ENCODE measurements around the gene GIPC3. TPM values are rescaled to one million over a fixed set of nuclear protein-coding genes. Genes with fewer than 3 reads are reported as not detected.

The GIPC3 gene
- total RNA-seq, 1 donor from 2014 or later, result 0.37 TPM

- peaks cover 1% of the 10 kb centered on the region for H3K36me3 Mint-ChIP-seq (ENCODE audit: low read depth)
- H3K4me1 Mint-ChIP-seq, result peaks cover 7% of the 10 kb centered on the region
- H3K9me3 Mint-ChIP-seq, result no peaks in the 10 kb centered on the region
- H3K27me3 Mint-ChIP-seq, result no peaks in the 10 kb centered on the region
- no peak overlapping the region for H3K27ac Mint-ChIP-seq
- H3K4me3 Mint-ChIP-seq, result no peak overlapping the region
- no peak for DNase-seq
- intact Hi-C loops (cut with micrococcal nuclease), result no loop called here
Observed at GRCh38 chr19:3631053-3631861, 46.0 kb downstream of the GIPC3 start.

- no peaks in the 10 kb centered on the region for H3K9me3 Mint-ChIP-seq
- no peak overlapping the region for H3K27ac Mint-ChIP-seq
- no peak for DNase-seq
- intact Hi-C loops (cut with micrococcal nuclease), result no loop called here
- H3K4me3 Mint-ChIP-seq, result no peak overlapping the region
- peaks cover under 1% of the 10 kb centered on the region for H3K4me1 Mint-ChIP-seq
- no peaks in the 10 kb centered on the region for H3K27me3 Mint-ChIP-seq
- peaks cover 1% of the 10 kb centered on the region for H3K36me3 Mint-ChIP-seq (ENCODE audit: low read depth)
Observed at GRCh38 chr19:3632098-3632497, 46.8 kb downstream of the GIPC3 start.

GRCh38 chr19:3632739-3633558 is 47.7 kb downstream of the GIPC3 start:
- Mint-ChIP-seq H3K36me3 (ENCODE audit: low read depth) (peaks cover 1% of the 10 kb centered on the region), H3K27ac (no peak overlapping the region), H3K4me3 (no peak overlapping the region), H3K27me3 (no peaks in the 10 kb centered on the region), H3K4me1 (no peaks in the 10 kb centered on the region), H3K9me3 (no peaks in the 10 kb centered on the region)
- no peak for DNase-seq
- intact Hi-C loops (cut with micrococcal nuclease), result no loop called here

GRCh38 chr19:3633559-3633988 is 48.3 kb downstream of the GIPC3 start:
- H3K27me3 Mint-ChIP-seq, result no peaks in the 10 kb centered on the region
- peaks cover 2% of the 10 kb centered on the region for H3K4me1 Mint-ChIP-seq
- H3K27ac Mint-ChIP-seq, result no peak overlapping the region
- H3K36me3 Mint-ChIP-seq (ENCODE audit: low read depth), result peaks cover 4% of the 10 kb centered on the region
- intact Hi-C loops (cut with micrococcal nuclease), result no loop called here
- no peak for DNase-seq
- H3K4me3 Mint-ChIP-seq, result no peak overlapping the region
- no peaks in the 10 kb centered on the region for H3K9me3 Mint-ChIP-seq

GRCh38 chr19:3634496-3635045 is 49.3 kb downstream of the GIPC3 start:
- no peaks in the 10 kb centered on the region for H3K9me3 Mint-ChIP-seq
- no peaks in the 10 kb centered on the region for H3K27me3 Mint-ChIP-seq
- no peak overlapping the region for H3K4me3 Mint-ChIP-seq
- no peak overlapping the region for H3K27ac Mint-ChIP-seq
- no peak for DNase-seq
- intact Hi-C loops (cut with micrococcal nuclease), result no loop called here
- H3K36me3 Mint-ChIP-seq (ENCODE audit: low read depth), result peaks cover 4% of the 10 kb centered on the region
- H3K4me1 Mint-ChIP-seq, result peaks cover 3% of the 10 kb centered on the region

GRCh38 chr19:3636506-3636905 is 51.2 kb downstream of the GIPC3 start:
- Mint-ChIP-seq H3K27me3 (no peaks in the 10 kb centered on the region), H3K27ac (no peak overlapping the region), H3K36me3 (ENCODE audit: low read depth) (peaks cover 4% of the 10 kb centered on the region), H3K9me3 (no peaks in the 10 kb centered on the region), H3K4me3 (no peak overlapping the region), H3K4me1 (peaks cover 3% of the 10 kb centered on the region)
- intact Hi-C loops (cut with micrococcal nuclease), result no loop called here
- no peak for DNase-seq

GRCh38 chr19:3636962-3637361 is 51.7 kb downstream of the GIPC3 start:
- Mint-ChIP-seq H3K36me3 (ENCODE audit: low read depth) (peaks cover 4% of the 10 kb centered on the region), H3K9me3 (no peaks in the 10 kb centered on the region), H3K4me1 (peaks cover 3% of the 10 kb centered on the region), H3K27ac (no peak overlapping the region), H3K4me3 (no peak overlapping the region), H3K27me3 (no peaks in the 10 kb centered on the region)
- intact Hi-C loops (cut with micrococcal nuclease), result no loop called here
- DNase-seq, result no peak

GRCh38 chr19:3637621-3638020 is 52.3 kb downstream of the GIPC3 start:
- H3K4me1 Mint-ChIP-seq, result peaks cover 3% of the 10 kb centered on the region
- no peak overlapping the region for H3K27ac Mint-ChIP-seq
- intact Hi-C loops (cut with micrococcal nuclease), result no loop called here
- no peak overlapping the region for H3K4me3 Mint-ChIP-seq
- no peaks in the 10 kb centered on the region for H3K27me3 Mint-ChIP-seq
- peaks cover 4% of the 10 kb centered on the region for H3K36me3 Mint-ChIP-seq (ENCODE audit: low read depth)
- H3K9me3 Mint-ChIP-seq, result no peaks in the 10 kb centered on the region
- DNase-seq, result no peak

GRCh38 chr19:3638208-3639193 is 53.2 kb downstream of the GIPC3 start:
- H3K9me3 Mint-ChIP-seq, result no peaks in the 10 kb centered on the region
- no peak overlapping the region for H3K27ac Mint-ChIP-seq
- no peaks in the 10 kb centered on the region for H3K27me3 Mint-ChIP-seq
- intact Hi-C loops (cut with micrococcal nuclease), result no loop called here
- H3K4me3 Mint-ChIP-seq, result no peak overlapping the region
- peaks cover 3% of the 10 kb centered on the region for H3K4me1 Mint-ChIP-seq
- peaks cover 6% of the 10 kb centered on the region for H3K36me3 Mint-ChIP-seq (ENCODE audit: low read depth)
- DNase-seq, result no peak

GRCh38 chr19:3639479-3639878 is 54.2 kb downstream of the GIPC3 start:
- H3K27ac Mint-ChIP-seq, result no peak overlapping the region
- peaks cover 3% of the 10 kb centered on the region for H3K4me1 Mint-ChIP-seq
- intact Hi-C loops (cut with micrococcal nuclease), result no loop called here
- H3K36me3 Mint-ChIP-seq (ENCODE audit: low read depth), result peaks cover 6% of the 10 kb centered on the region
- no peaks in the 10 kb centered on the region for H3K27me3 Mint-ChIP-seq
- H3K9me3 Mint-ChIP-seq, result no peaks in the 10 kb centered on the region
- no peak for DNase-seq
- no peak overlapping the region for H3K4me3 Mint-ChIP-seq

GRCh38 chr19:3641515-3642269 is 56.4 kb downstream of the GIPC3 start:
- intact Hi-C loops (cut with micrococcal nuclease), result no loop called here
- H3K36me3 Mint-ChIP-seq (ENCODE audit: low read depth), result peaks cover 6% of the 10 kb centered on the region
- peaks cover 3% of the 10 kb centered on the region for H3K4me1 Mint-ChIP-seq
- H3K27me3 Mint-ChIP-seq, result no peaks in the 10 kb centered on the region
- no peak overlapping the region for H3K27ac Mint-ChIP-seq
- DNase-seq, result no peak
- no peak overlapping the region for H3K4me3 Mint-ChIP-seq
- H3K9me3 Mint-ChIP-seq, result no peaks in the 10 kb centered on the region

GRCh38 chr19:3642296-3642695 is 57.0 kb downstream of the GIPC3 start:
- Mint-ChIP-seq H3K9me3 (no peaks in the 10 kb centered on the region), H3K27me3 (no peaks in the 10 kb centered on the region), H3K36me3 (ENCODE audit: low read depth) (peaks cover 6% of the 10 kb centered on the region), H3K4me3 (no peak overlapping the region), H3K4me1 (peaks cover 3% of the 10 kb centered on the region), H3K27ac (no peak overlapping the region)
- DNase-seq, result no peak
- intact Hi-C loops (cut with micrococcal nuclease), result no loop called here
